HT-29 (cell line): Measurements from ENCODE around the gene PREX1. TPM values are rescaled to one million over a fixed set of nuclear protein-coding genes. Genes with fewer than 3 reads are reported as not detected.
"Not testable (repeated sequence)": the region's sequence is repeated elsewhere in the genome, so short reads cannot be mapped to it uniquely, and the experiment has no call there.

Experiments used
- DNase-seq: peaks from one replicate; pipeline ENCODE4 v3.0.0-alpha.2; 2015; ENCODE audit warnings: low spot score
- total RNA-seq: library from RNA; depleted of rRNA; stranded (reverse); fragments of >200 nt; shearing (Covaris generic); gene quantifications from 2 replicates; pipeline ENCODE4 v1.2.3, GENCODE V29; 2014; rRNA removed

The PREX1 gene, protein sequence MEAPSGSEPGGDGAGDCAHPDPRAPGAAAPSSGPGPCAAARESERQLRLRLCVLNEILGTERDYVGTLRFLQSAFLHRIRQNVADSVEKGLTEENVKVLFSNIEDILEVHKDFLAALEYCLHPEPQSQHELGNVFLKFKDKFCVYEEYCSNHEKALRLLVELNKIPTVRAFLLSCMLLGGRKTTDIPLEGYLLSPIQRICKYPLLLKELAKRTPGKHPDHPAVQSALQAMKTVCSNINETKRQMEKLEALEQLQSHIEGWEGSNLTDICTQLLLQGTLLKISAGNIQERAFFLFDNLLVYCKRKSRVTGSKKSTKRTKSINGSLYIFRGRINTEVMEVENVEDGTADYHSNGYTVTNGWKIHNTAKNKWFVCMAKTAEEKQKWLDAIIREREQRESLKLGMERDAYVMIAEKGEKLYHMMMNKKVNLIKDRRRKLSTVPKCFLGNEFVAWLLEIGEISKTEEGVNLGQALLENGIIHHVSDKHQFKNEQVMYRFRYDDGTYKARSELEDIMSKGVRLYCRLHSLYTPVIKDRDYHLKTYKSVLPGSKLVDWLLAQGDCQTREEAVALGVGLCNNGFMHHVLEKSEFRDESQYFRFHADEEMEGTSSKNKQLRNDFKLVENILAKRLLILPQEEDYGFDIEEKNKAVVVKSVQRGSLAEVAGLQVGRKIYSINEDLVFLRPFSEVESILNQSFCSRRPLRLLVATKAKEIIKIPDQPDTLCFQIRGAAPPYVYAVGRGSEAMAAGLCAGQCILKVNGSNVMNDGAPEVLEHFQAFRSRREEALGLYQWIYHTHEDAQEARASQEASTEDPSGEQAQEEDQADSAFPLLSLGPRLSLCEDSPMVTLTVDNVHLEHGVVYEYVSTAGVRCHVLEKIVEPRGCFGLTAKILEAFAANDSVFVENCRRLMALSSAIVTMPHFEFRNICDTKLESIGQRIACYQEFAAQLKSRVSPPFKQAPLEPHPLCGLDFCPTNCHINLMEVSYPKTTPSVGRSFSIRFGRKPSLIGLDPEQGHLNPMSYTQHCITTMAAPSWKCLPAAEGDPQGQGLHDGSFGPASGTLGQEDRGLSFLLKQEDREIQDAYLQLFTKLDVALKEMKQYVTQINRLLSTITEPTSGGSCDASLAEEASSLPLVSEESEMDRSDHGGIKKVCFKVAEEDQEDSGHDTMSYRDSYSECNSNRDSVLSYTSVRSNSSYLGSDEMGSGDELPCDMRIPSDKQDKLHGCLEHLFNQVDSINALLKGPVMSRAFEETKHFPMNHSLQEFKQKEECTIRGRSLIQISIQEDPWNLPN (N-terminal part only)
- total RNA-seq: 0.05 and 0.31 TPM in 2 replicates

DNA sequence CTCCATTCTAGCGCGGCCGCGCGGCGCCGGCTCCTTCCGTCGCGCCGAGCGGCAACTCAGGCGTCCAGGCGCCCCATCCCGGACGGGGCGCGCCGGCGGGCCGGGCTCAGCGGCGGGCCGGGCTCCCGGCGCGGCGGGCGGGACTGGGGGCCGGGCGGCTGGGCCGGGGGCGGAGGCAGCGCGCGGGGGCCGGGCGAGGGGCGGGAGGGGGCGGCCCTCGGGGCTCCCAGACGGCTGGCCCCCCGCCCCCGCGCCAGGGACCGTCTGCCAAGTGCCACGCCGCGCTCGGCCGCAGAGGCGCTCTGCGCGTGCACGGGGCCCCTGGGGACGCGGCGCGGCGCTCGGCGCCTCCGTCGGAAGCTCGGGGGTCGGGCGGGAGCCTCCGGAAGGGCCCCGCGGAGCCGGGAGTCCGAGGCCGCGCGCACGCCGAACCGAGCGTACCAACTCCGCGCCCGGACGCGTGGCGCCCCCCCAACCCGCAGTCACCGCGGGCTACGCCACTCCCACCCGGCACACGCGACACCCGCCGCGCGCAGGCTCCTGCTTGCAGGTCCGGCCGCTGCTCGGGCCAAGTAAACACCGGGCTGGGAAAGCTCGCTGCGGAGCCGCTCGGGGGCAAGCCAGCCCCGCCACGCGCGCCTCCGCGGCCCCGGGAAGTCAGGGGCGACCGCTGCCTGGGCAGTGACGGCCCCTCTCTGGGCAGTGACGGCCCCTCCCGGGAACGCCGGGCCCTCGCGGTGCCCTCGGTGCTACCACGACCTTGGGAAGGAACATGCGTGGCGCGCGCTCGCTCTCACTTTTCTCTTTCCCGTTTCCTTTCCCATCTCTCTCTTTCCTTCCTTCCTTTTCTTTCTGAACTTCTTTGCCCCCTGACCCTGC is at the start of gene PREX1:
Gene PREX1 (minus strand): TSS at position 145 of the 879 bp plus-strand sequence. CDS start 139 bp downstream, at position 6.
- DNase-seq: no peak

DNA sequence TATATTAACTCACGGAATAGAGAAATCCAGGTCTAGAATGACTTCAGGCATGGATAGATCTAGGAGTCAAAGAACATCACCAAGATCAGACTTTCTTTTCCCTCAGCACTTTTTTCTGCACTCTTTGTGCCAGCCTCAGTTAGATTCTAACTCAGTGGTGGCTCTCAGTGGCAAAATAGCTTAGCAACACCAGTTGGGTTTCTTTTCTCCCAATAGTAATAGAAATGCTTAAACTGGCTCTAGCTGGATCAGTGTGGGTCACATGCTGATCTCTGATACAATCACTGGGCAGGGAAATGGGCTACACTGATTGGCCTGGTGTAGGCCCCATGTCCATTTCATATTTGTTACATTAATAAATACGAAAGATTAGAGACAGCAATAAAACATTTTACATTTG is 49.5 kb upstream of the PREX1 start:
- no peak for DNase-seq

DNA sequence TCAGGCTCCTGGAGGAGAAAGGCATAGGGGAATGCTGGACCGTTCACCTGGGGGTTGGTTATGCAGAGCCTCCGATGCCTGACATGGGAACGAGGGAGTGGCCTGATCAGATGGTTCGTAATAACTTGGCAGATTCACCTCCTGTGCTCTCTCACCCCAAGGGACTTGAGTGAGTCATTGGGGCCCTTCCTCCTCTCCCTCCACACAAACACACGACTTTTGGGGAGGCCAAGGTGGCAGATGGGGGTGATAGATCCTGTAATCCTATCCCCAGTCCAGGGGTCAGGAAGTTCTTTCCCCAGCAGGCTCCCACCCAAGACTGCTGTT is 48.1 kb upstream of the PREX1 start:
- no peak for DNase-seq

GRCh38 chr20:48875233-48875913 is 47.6 kb upstream of the PREX1 start:
- no peak for DNase-seq

GRCh38 chr20:48869442-48869841 is 41.6 kb upstream of the PREX1 start:
- DNase-seq: not testable (repeated sequence)

- DNase-seq: no peak
Observed at GRCh38 chr20:48866936-48867335, 39.1 kb upstream of the PREX1 start.

- DNase-seq: no peak
Observed at GRCh38 chr20:48864738-48865318, 37.0 kb upstream of the PREX1 start.

- no peak for DNase-seq
Observed at GRCh38 chr20:48864254-48864653, 36.5 kb upstream of the PREX1 start.

DNA sequence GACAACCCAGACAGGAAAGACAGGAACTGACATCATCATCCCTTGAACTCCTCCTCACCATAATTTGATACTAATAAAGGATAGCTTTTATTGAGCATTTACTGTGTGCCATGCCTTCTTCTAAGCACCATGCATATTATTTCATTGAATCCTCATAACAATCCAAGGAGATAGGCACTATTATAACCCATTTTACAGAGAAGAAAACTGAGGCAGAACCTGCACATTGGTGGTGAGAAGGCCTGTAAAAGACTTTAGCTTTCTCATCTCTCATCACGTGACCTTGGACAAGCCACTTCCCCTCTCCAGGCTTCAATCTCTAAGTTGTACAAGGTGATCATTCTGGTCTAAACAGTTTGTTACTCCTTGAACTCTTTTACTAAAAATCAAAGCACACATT is 34.5 kb upstream of the PREX1 start:
- no peak for DNase-seq

- DNase-seq: no peak
Observed at GRCh38 chr20:48861444-48861843, 33.6 kb upstream of the PREX1 start.

- no peak for DNase-seq
Observed at GRCh38 chr20:48858075-48858790, 30.4 kb upstream of the PREX1 start.

- no peak for DNase-seq
Observed at GRCh38 chr20:48856130-48856529, 28.3 kb upstream of the PREX1 start.

- no peak for DNase-seq
Observed at GRCh38 chr20:48855046-48855445, 27.2 kb upstream of the PREX1 start.

DNA sequence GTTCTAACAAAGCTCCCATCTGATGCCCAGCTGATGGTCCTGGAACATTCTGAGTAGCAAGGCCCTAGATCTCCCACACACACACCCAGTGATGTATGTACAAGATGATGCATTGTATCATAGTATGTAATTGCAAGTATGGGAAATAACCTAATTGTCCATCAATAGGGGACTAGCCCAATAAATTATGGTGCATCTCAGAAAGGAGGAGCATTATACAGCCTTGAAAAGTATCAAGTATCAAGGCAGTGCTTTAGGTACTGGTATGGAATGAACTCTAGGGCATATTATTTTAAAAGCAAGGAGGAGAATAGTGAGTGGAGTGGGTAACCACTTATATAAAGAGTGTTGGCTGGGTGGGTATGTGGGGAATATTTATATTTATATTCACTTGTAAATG is 24.8 kb upstream of the PREX1 start:
- DNase-seq: no peak

DNA sequence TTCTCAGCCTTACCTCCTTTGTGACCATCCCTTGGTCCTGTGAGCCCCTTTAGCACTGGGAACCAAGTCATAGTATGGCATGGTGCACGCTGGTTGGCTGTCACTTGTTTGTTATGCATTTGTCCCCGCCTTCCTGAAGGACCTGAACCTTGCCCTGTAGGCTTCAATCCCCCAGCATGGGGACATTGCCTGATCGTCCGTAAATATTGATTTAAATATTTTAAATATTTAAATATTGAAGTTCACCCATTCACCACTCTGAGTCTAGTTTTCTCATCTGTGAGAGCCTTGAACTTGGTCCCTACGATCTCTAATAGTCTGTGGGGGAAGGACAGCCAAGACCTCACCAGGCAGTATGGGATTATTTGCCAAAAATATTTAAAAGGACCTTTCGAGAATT is 23.8 kb upstream of the PREX1 start:
- DNase-seq: no peak

DNA sequence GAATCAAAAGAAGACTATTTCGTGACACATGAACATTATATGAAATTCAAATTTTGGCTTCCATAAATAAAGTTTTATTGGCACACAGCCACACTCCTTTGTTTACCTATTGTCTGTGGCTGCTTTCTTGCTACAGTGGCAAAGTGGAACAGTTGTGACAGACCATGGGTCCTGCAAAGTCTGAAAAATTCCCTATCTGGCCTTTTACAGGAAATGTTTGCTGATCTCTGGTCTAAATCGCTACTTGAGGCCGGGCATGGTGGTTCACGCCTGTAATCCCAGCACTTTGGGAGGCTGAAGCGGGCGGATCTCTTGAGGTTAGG is 23.1 kb upstream of the PREX1 start:
- DNase-seq: no peak

GRCh38 chr20:48850257-48850976 is 22.6 kb upstream of the PREX1 start:
- no peak for DNase-seq

DNA sequence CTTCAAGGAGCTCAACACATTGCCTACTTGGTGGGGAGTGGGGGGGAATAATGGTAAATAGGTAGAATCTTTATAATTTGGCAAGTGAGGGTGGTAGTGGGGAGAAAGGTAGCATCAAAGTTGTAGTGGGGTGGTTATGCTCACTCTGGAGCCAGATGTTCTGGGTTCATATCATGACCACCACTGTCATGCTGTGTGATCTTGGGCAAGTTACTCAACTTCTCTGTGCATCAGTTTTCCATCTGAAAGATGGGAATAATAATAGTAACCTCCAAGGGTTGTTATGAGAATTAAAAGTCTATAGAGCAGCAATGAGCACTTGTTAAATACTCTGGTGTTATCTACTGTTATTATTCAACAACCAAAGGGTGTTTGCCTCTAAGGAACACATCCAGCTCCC is 22.0 kb upstream of the PREX1 start:
- no peak for DNase-seq

GRCh38 chr20:48849299-48849698 is 21.5 kb upstream of the PREX1 start:
- DNase-seq: no peak
